ENCODE data around the gene NUDT3. TPM values are rescaled to one million over a fixed set of nuclear protein-coding genes. Genes with fewer than 3 reads are reported as not detected.
"Not testable (repeated sequence)": the region's sequence is repeated elsewhere in the genome, so short reads cannot be mapped to it uniquely, and the experiment has no call there.

The NUDT3 gene
- total RNA-seq, 4 donors from 2014 or later = 40.0 to 71.9 (median 50.6) TPM

- no peak overlapping the region for H3K4me3 ChIP-seq
- ATAC-seq (no peak), DNase-seq (no peak)
- H3K27me3 ChIP-seq = no peaks in the 10 kb centered on the region
- intact Hi-C loops (cut with DNase I; ENCODE audit: low total_unique reads) (no loop called here), in situ Hi-C loops (cut with MboI; ENCODE audit: low sequenced_read_pairs in 4 of 4) (no loop called here)
- H3K4me1 ChIP-seq = peaks cover 55 to 58% of the 10 kb centered on the region in 2 donors
- H3K27ac ChIP-seq = peak overlapping the region; percentile 74 to 98 (median 80)
- no peaks in the 10 kb centered on the region for H3K36me3 ChIP-seq
- no peaks in the 10 kb centered on the region for H3K9me3 ChIP-seq
- no peak for TF ChIP-seq POLR2A (IDR thresholded peaks at IDR 0.05)
- TF ChIP-seq CTCF (IDR thresholded peaks at IDR 0.05 in 4 of 5, conservative IDR thresholded peaks at IDR 0.05 in 1 of 5) = no peak
These were observed 9.3 kb downstream of the NUDT3 start for GRCh38 chr6:34383161-34383631.

DNA sequence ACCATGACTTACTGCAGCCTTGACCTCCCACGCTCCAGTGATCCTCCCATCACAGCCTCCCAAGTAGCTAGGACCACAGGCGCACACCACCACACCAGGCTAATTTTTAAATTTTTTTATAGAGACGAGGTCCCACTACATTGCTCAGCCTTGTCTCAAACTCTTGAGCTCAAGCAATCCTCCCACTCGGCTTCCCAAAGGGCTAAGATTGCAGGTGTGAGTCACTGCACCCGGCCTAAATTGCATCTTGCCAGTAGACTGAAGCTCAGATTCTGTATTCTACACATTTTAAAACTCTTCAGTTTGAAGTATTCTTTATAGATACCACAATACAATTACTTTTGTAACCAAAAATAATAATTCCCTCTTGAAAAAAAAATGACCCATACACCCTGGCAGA is 11.4 kb downstream of the NUDT3 start:
- ATAC-seq (no peak), DNase-seq (no peak)
- Histone ChIP-seq H3K9me3 (no peaks in the 10 kb centered on the region), H3K36me3 (no peaks in the 10 kb centered on the region), H3K4me3 (no peak overlapping the region), H3K4me1 (peaks cover 48 to 53% of the 10 kb centered on the region in 2 donors), H3K27ac (peak overlapping the region in 1 of 4 donors; percentile 15), H3K27me3 (no peaks in the 10 kb centered on the region)
- intact Hi-C loops (cut with DNase I; ENCODE audit: low total_unique reads) (no loop called here), in situ Hi-C loops (cut with MboI; ENCODE audit: low sequenced_read_pairs in 4 of 4) (no loop called here)
- TF ChIP-seq CTCF (IDR thresholded peaks at IDR 0.05 in 4 of 5, conservative IDR thresholded peaks at IDR 0.05 in 1 of 5) (no peak), POLR2A (IDR thresholded peaks at IDR 0.05) (no peak)

- no peak for ATAC-seq
- intact Hi-C loops (cut with DNase I; ENCODE audit: low total_unique reads) = no loop called here
These were observed 14.0 kb downstream of the NUDT3 start for GRCh38 chr6:34378470-34378869.

DNA sequence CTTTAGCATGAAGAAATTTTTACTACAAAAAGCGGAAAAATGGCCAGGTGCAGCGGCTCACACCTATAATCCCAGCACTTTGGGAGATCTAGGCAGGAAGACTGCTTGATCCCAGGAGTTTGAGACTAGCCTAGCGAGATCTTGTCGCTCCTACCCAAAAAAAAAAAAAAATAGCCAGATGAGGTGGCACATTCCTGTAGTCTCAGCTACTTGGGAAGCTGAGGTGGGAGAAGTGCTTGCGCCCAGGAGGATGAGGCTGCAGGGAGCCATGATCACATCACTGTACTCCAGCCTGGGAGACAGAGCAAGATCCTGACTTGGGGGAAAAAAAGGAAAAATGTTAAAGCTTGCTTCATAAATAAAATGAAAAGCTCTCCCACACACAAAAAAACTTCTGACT is 14.5 kb downstream of the NUDT3 start:
- H3K4me3 ChIP-seq = no peak overlapping the region
- intact Hi-C loops (cut with DNase I; ENCODE audit: low total_unique reads) (no loop called here), in situ Hi-C loops (cut with MboI; ENCODE audit: low sequenced_read_pairs in 4 of 4) (no loop called here)
- ATAC-seq (no peak), DNase-seq (no peak)
- no peaks in the 10 kb centered on the region for H3K27me3 ChIP-seq
- H3K4me1 ChIP-seq = peaks cover 38 to 48% of the 10 kb centered on the region in 2 donors
- no peak for TF ChIP-seq POLR2A (IDR thresholded peaks at IDR 0.05)
- H3K9me3 ChIP-seq = no peaks in the 10 kb centered on the region
- H3K36me3 ChIP-seq = no peaks in the 10 kb centered on the region
- no peak overlapping the region for H3K27ac ChIP-seq

More at GRCh38 chr6:34378470-34378869, 14.0 kb downstream of the NUDT3 start:
- Histone ChIP-seq H3K27me3 (no peaks in the 10 kb centered on the region), H3K27ac (no peak overlapping the region), H3K4me1 (peaks cover 41 to 51% of the 10 kb centered on the region in 2 donors), H3K36me3 (no peaks in the 10 kb centered on the region), H3K4me3 (no peak overlapping the region), H3K9me3 (no peaks in the 10 kb centered on the region)
- no peak for DNase-seq
- TF ChIP-seq POLR2A (IDR thresholded peaks at IDR 0.05) (no peak), CTCF (IDR thresholded peaks at IDR 0.05 in 4 of 5, conservative IDR thresholded peaks at IDR 0.05 in 1 of 5) (no peak)
- in situ Hi-C loops (cut with MboI; ENCODE audit: low sequenced_read_pairs in 4 of 4) = no loop called here

DNA sequence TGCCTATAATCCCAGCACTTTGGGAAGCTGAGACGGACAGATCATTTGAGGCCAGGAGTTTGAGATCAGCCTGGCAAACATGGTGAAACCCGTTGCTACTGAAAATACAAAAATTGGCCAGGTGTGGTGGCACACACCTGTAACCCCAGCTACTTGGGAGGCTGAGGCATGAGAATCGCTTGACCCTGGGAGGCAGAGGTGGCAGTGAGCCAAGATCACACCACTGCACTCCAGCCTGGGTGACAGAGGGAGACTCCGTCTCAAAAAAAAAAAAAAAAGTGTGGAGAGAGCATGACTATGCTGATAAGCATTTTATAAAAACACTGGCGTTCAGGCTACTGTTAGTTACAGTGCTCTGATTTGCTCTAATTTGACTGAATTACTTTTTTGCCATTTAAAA is 14.9 kb downstream of the NUDT3 start:
- H3K27ac ChIP-seq; H3K4me3 ChIP-seq; DNase-seq; ATAC-seq; intact Hi-C loops (cut with DNase I; ENCODE audit: low total_unique reads); H3K36me3 ChIP-seq; H3K9me3 ChIP-seq; in situ Hi-C loops (cut with MboI; ENCODE audit: low sequenced_read_pairs in 4 of 4); H3K27me3 ChIP-seq: not testable (repeated sequence)
- peaks cover 36 to 48% of the 10 kb centered on the region in 2 donors for H3K4me1 ChIP-seq

DNA sequence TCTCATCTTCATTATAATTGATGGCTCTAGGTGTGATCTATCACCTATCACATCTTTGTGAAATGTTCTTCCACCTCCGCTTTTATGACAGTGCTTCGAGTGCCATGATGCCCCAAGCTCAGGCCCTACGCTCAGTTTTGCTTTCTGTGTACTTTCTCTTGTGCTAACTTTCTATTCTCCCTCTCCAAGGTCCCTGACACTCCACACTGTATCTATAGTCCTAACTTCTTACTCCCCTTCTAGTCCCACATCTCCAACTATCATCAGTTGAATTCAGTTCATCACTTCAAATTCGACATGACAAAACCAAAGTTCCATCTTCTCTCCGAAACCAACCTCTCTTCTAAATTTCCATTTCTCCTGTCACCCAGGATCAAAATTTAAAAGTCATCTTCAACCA is 16.6 kb downstream of the NUDT3 start:
- no peak for DNase-seq
- in situ Hi-C loops (cut with MboI; ENCODE audit: low sequenced_read_pairs in 4 of 4) (no loop called here), intact Hi-C loops (cut with DNase I; ENCODE audit: low total_unique reads) (no loop called here)
- TF ChIP-seq CTCF (IDR thresholded peaks at IDR 0.05 in 4 of 5, conservative IDR thresholded peaks at IDR 0.05 in 1 of 5) (no peak), POLR2A (IDR thresholded peaks at IDR 0.05) (no peak)
- H3K27me3 ChIP-seq = no peaks in the 10 kb centered on the region
- H3K9me3 ChIP-seq = no peaks in the 10 kb centered on the region
- no peak overlapping the region for H3K4me3 ChIP-seq
- ATAC-seq = no peak
- peaks cover 31 to 44% of the 10 kb centered on the region in 2 donors for H3K4me1 ChIP-seq
- no peak overlapping the region for H3K27ac ChIP-seq
- H3K36me3 ChIP-seq = no peaks in the 10 kb centered on the region

All from gastrocnemius medialis (tissue), 4 donors.